A549 (cell line): ENCODE measurements around the gene OR4F6.
"Not testable (repeated sequence)": the region's sequence is repeated elsewhere in the genome, so short reads cannot be mapped to it uniquely, and the experiment has no call there.

Experiments used
- CHD2 ChIP-seq: fragments of 150-350 bp; IDR thresholded peaks from 2 replicates; pipeline ENCODE4 v1.6.1; 2014; ENCODE audit warnings: low read length; ENCODE audit not compliant: partially characterized antibody
- HDAC2 ChIP-seq: fragments of 200-600 bp; sonication (generic); IDR thresholded peaks from 2 replicates; pipeline ENCODE4 v1.6.1; 2016
- KDM5A ChIP-seq: fragments of 200-600 bp; sonication (generic); IDR thresholded peaks from 2 replicates; pipeline ENCODE4 v1.6.1; 2016; ENCODE audit warnings: antibody characterized with exemption, mild to moderate bottlenecking
- MAZ ChIP-seq: fragments of 150-350 bp; IDR thresholded peaks from 2 replicates; pipeline ENCODE4 v1.6.1; 2014; ENCODE audit warnings: antibody characterized with exemption, low read depth, low read length, borderline replicate concordance
- MYC ChIP-seq: IDR thresholded peaks from 2 replicates; pipeline ENCODE4 v1.6.1; 2012; ENCODE audit warnings: mild to moderate bottlenecking, inconsistent platforms, low read length, improper control_type of control experiment, borderline replicate concordance
- POLR2A ChIP-seq: IDR thresholded peaks from 2 replicates; pipeline ENCODE4 v1.6.1; 2012; ENCODE audit warnings: mild to moderate bottlenecking, low read length
- RCOR1 ChIP-seq: fragments of 150-350 bp; IDR thresholded peaks from 2 replicates; pipeline ENCODE4 v1.6.1; 2014; ENCODE audit warnings: antibody characterized with exemption, low read length, low read depth
- ZNF302 ChIP-seq: fragments of 250-450 bp; sonication (Bioruptor Pico); IDR thresholded peaks from 2 replicates; pipeline ENCODE4 v1.9.0; 2021; ENCODE audit warnings: inconsistent platforms, mild to moderate bottlenecking, moderate library complexity
- TF ChIP-seq, protein P1 (sequence below): fragments of >200 bp; sonication (Bioruptor Twin); formaldehyde crosslinking; IDR thresholded peaks from 3 replicates; pipeline ENCODE4 v1.5.1; 2016
- TF ChIP-seq, protein P2 (sequence below): fragments of 250-450 bp; sonication (Bioruptor Pico); IDR thresholded peaks from 2 replicates; pipeline ENCODE4 v1.5.0; 2021; ENCODE audit warnings: mild to moderate bottlenecking, moderate library complexity, borderline replicate concordance
- TF ChIP-seq, protein P3 (sequence below): IDR thresholded peaks from 2 replicates; pipeline ENCODE4 v1.6.1; 2012
- TF ChIP-seq, protein P4 (sequence below): IDR thresholded peaks from 2 replicates; pipeline ENCODE4 v1.6.1; 2012

DNA sequence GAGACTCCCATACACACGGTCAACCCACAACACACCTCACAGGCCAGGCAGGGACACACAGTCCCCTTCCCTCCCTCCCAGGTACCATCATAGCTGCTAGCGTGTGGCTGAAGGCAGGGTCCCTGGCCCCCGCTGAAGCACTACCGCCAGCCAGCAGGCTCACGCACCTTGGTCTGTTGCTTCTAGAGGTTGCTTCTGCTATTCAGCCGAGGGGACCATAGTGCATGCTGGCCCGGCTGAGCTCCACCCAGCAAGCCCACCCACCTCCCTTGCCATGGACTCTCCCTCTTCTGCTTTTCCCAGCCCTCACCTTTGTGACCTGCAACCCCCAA lies 38.0 kb upstream of the OR4F6 start:
- TF ChIP-seq, protein P1, sequence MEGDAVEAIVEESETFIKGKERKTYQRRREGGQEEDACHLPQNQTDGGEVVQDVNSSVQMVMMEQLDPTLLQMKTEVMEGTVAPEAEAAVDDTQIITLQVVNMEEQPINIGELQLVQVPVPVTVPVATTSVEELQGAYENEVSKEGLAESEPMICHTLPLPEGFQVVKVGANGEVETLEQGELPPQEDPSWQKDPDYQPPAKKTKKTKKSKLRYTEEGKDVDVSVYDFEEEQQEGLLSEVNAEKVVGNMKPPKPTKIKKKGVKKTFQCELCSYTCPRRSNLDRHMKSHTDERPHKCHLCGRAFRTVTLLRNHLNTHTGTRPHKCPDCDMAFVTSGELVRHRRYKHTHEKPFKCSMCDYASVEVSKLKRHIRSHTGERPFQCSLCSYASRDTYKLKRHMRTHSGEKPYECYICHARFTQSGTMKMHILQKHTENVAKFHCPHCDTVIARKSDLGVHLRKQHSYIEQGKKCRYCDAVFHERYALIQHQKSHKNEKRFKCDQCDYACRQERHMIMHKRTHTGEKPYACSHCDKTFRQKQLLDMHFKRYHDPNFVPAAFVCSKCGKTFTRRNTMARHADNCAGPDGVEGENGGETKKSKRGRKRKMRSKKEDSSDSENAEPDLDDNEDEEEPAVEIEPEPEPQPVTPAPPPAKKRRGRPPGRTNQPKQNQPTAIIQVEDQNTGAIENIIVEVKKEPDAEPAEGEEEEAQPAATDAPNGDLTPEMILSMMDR, result not testable (repeated sequence)
- not testable (repeated sequence) for TF ChIP-seq MAZ, HDAC2, CHD2, ZNF302, RCOR1, MYC, POLR2A, KDM5A
- TF ChIP-seq, protein P2, sequence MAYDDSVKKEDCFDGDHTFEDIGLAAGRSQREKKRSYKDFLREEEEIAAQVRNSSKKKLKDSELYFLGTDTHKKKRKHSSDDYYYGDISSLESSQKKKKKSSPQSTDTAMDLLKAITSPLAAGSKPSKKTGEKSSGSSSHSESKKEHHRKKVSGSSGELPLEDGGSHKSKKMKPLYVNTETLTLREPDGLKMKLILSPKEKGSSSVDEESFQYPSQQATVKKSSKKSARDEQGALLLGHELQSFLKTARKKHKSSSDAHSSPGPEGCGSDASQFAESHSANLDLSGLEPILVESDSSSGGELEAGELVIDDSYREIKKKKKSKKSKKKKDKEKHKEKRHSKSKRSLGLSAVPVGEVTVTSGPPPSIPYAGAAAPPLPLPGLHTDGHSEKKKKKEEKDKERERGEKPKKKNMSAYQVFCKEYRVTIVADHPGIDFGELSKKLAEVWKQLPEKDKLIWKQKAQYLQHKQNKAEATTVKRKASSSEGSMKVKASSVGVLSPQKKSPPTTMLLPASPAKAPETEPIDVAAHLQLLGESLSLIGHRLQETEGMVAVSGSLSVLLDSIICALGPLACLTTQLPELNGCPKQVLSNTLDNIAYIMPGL (CRISPR knock-in tag), result not testable (repeated sequence)
- TF ChIP-seq, protein P3, sequence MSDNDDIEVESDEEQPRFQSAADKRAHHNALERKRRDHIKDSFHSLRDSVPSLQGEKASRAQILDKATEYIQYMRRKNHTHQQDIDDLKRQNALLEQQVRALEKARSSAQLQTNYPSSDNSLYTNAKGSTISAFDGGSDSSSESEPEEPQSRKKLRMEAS, result not testable (repeated sequence)
- TF ChIP-seq, protein P4, sequence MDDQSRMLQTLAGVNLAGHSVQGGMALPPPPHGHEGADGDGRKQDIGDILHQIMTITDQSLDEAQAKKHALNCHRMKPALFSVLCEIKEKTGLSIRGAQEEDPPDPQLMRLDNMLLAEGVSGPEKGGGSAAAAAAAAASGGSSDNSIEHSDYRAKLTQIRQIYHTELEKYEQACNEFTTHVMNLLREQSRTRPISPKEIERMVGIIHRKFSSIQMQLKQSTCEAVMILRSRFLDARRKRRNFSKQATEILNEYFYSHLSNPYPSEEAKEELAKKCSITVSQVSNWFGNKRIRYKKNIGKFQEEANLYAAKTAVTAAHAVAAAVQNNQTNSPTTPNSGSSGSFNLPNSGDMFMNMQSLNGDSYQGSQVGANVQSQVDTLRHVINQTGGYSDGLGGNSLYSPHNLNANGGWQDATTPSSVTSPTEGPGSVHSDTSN, result not testable (repeated sequence)
